Spleen (tissue), 7 donors: ENCODE results near the gene RBMS3.

Source experiments
- POLR2A ChIP-seq, 3 donors: fragments of 450-650 bp; IDR thresholded peaks; one replicate each; pipeline ENCODE4 v1.5.1; 2017; ENCODE audit warnings: antibody characterized with exemption in 3 of 3, mild to moderate bottlenecking in 1 of 3
- POLR2AphosphoS5 ChIP-seq, 3 donors: sonication (generic); formaldehyde crosslinking; IDR thresholded peaks; one replicate each; pipeline ENCODE4 v1.5.1; 2017; ENCODE audit warnings: antibody characterized with exemption in 3 of 3
- TF ChIP-seq, protein P1 (sequence below), 11 experiments: fragments of 200-600 bp in 7 of 11; fragments of 450-650 bp in 4 of 11; sonication (generic) in 4 of 11; IDR thresholded peaks in 8 of 11; conservative IDR thresholded peaks in 3 of 11; 1 replicate in 7 of 11; 2 replicates in 4 of 11; pipeline versions ENCODE4 v1.4.0 to v1.8.0; 2016 to 2021; ENCODE audit warnings: antibody characterized with exemption in 11 of 11, inconsistent platforms in 4 of 11, mild to moderate bottlenecking in 1 of 11
- donor health status: DM: no; HTN: no; CAD: no; lungs with moderate emphysema.
- donor health status: DM: no; HTN: no; CAD: no.
- donor health status: DM: no; HTN: no; CAD: no.

DNA sequence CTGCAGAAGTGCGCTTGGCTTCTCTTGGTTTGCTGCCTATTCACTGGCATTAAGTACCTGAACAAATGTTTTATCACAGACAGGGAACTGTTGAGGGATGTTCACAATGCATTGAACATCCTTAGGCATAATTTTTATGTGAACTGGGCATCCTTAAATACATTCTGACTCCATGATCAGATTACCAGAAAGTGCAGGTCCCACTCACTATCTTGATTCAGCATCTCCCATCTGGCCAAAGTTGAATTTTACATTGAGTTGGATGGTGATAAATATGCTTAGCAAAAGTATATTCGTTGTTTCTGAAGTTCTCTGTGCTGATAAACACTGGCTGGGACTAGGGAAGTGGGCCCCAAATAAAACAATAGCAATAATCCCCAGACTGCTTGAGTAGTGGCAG is 108.5 kb downstream of the RBMS3 start:
- TF ChIP-seq POLR2A (IDR thresholded peaks at IDR 0.05): no peak
- no peak for TF ChIP-seq POLR2AphosphoS5 (IDR thresholded peaks at IDR 0.05)
- TF ChIP-seq, protein P1, sequence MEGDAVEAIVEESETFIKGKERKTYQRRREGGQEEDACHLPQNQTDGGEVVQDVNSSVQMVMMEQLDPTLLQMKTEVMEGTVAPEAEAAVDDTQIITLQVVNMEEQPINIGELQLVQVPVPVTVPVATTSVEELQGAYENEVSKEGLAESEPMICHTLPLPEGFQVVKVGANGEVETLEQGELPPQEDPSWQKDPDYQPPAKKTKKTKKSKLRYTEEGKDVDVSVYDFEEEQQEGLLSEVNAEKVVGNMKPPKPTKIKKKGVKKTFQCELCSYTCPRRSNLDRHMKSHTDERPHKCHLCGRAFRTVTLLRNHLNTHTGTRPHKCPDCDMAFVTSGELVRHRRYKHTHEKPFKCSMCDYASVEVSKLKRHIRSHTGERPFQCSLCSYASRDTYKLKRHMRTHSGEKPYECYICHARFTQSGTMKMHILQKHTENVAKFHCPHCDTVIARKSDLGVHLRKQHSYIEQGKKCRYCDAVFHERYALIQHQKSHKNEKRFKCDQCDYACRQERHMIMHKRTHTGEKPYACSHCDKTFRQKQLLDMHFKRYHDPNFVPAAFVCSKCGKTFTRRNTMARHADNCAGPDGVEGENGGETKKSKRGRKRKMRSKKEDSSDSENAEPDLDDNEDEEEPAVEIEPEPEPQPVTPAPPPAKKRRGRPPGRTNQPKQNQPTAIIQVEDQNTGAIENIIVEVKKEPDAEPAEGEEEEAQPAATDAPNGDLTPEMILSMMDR (IDR thresholded peaks at IDR 0.05 in 8 of 11, conservative IDR thresholded peaks at IDR 0.05 in 3 of 11): no peak
